Measurements from ENCODE around the gene ATR. TPM values are rescaled to one million over a fixed set of nuclear protein-coding genes. Genes with fewer than 3 reads are reported as not detected.

The ATR gene
- total and polyA plus RNA-seq, 2 of the 4 experiments (the other 2 are of a cell fraction) = 9.5 to 28.0 TPM

DNA sequence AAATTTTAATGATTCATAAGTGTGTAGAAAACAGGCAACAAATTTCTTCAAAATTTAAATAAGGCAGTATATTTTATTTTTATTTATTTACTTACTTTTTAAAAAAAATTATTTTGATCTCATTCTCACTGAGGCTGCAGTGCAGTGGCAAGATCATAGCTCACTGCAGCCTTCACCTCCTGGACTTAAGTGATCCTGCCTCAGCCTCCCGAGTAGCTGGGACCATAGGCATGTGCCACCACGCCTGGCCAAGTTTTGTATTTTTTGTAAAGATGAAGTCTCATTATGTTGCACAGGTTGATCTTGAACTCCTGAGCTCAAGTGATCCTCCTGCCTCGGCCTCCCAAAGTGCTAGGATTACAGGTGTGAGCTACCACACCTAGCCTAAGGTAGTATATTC lies 69.5 kb downstream of the ATR start:
- dilution Hi-C loops (cut with HindIII; ENCODE audit: low sequenced_read_pairs, unreplicated experiment) = no loop called here
- Histone ChIP-seq H2BK20ac (ENCODE audit: low read depth, low read length) (no peak overlapping the region), H3K9me3 (ENCODE audit: control insufficient read depth, insufficient read depth, low read length) (no peaks in the 10 kb centered on the region), H2BK15ac (ENCODE audit: low read depth, low read length) (no peak overlapping the region), H3K4me2 (ENCODE audit: low read depth, low read length) (no peak overlapping the region), H3K27me3 (ENCODE audit: control insufficient read depth, insufficient read depth, low read length) (no peaks in the 10 kb centered on the region), H4K20me1 (ENCODE audit: insufficient read depth, low read length) (no peaks in the 10 kb centered on the region), H2BK120ac (ENCODE audit: low read depth, low read length) (no peak overlapping the region), H3K4me1 (ENCODE audit: control insufficient read depth, insufficient read depth, low read length) (no peaks in the 10 kb centered on the region; the same call in 1 of the 2 replicates), H3K4ac (ENCODE audit: low read depth, low read length) (no peak overlapping the region), H4K5ac (ENCODE audit: low read depth, low read length) (no peak overlapping the region), H3K4me3 (ENCODE audit: insufficient read depth, low read depth, low read length) (no peak overlapping the region), H3K9ac (ENCODE audit: low read depth, low read length) (no peak overlapping the region), H4K91ac (ENCODE audit: insufficient read depth, low read depth, low read length) (no peak overlapping the region), H3K18ac (ENCODE audit: low read depth, low read length) (no peak overlapping the region), H4K8ac (ENCODE audit: low read depth in 2 of 2, low read length in 2 of 2) (no peak overlapping the region), H3K9me1 (ENCODE audit: insufficient read depth, low read length) (no peaks in the 10 kb centered on the region; the same call in 1 of the 2 replicates), H3K36me3 (ENCODE audit: control insufficient read depth, insufficient read depth, low read length) (peaks cover 10% of the 10 kb centered on the region), H2AFZ (replicated peaks; ENCODE audit: low read length, poor library complexity) (no peak overlapping the region), H3K27ac (ENCODE audit: insufficient read depth, low read length) (no peak overlapping the region), H2AK5ac (ENCODE audit: low read depth, low read length) (no peak overlapping the region), H3K23ac (ENCODE audit: low read depth, low read length) (no peak overlapping the region), H2AK9ac (replicated peaks; ENCODE audit: low read depth, low read length, poor library complexity) (no peak overlapping the region), H3K14ac (replicated peaks; ENCODE audit: low read depth, low read length) (no peak overlapping the region), H2BK5ac (ENCODE audit: low read depth, low read length, poor library complexity, severe bottlenecking) (no peak overlapping the region), H3K56ac (ENCODE audit: extremely low read depth, insufficient read depth, low read length) (no peak overlapping the region), H3K79me1 (ENCODE audit: low read depth in 1 of 2, low read length in 2 of 2) (no peaks in the 10 kb centered on the region)
- DNase-seq = no peak
- in situ Hi-C loops (cut with MboI; ENCODE audit: low sequenced_read_pairs) = no loop called here
- CTCF ChIA-PET = no interaction called here
- intact Hi-C loops (cut with micrococcal nuclease) = no loop called here
- no CpG with 5 or more reads among the region's 3 CpGs for WGBS, 2 experiments (ENCODE audit: extremely low coverage in 2 of 2, insufficient read length in 1 of 2)
- TF ChIP-seq, protein P1, sequence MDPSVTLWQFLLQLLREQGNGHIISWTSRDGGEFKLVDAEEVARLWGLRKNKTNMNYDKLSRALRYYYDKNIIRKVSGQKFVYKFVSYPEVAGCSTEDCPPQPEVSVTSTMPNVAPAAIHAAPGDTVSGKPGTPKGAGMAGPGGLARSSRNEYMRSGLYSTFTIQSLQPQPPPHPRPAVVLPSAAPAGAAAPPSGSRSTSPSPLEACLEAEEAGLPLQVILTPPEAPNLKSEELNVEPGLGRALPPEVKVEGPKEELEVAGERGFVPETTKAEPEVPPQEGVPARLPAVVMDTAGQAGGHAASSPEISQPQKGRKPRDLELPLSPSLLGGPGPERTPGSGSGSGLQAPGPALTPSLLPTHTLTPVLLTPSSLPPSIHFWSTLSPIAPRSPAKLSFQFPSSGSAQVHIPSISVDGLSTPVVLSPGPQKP (IDR thresholded peaks at IDR 0.05; ENCODE audit: borderline replicate concordance, low read depth, low read length) = no peak
- TF ChIP-seq NFE2L2 (IDR thresholded peaks at IDR 0.05; ENCODE audit: low read depth, low read length) (no peak), CHD1 (IDR thresholded peaks at IDR 0.05; ENCODE audit: low read depth, low read length) (no peak), SMC3 (IDR thresholded peaks at IDR 0.05; ENCODE audit: low read depth, low read length) (no peak), MAFK (IDR thresholded peaks at IDR 0.05; ENCODE audit: low read depth, low read length) (no peak), MXI1 (IDR thresholded peaks at IDR 0.05; ENCODE audit: borderline replicate concordance, low read depth, low read length) (no peak)
- BruUV-seq (replicated peaks) = no TSS peak
- no peak for ATAC-seq (ENCODE audit: low read depth)
- POLR2A ChIA-PET (ENCODE audit: unreplicated experiment) = no interaction called here
